ENCODE measurements around the gene HARBI1.
A peak's percentile ranks its signal among the peaks of the same experiment; 100 is the strongest.
"Not testable (repeated sequence)": the region's sequence is repeated elsewhere in the genome, so short reads cannot be mapped to it uniquely, and the experiment has no call there.

HARBI1 gene

GRCh38 chr11:46600194-46600960, 16.6 kb downstream of the HARBI1 start:
- DNase-seq (ENCODE audit: low read depth, low spot score) = no peak
- no peak overlapping the region for H3K4me3 ChIP-seq (ENCODE audit: low read length)

- DNase-seq (ENCODE audit: low read depth, low spot score) = no peak
- H3K4me3 ChIP-seq (ENCODE audit: low read length) = no peak overlapping the region
These were observed 17.5 kb downstream of the HARBI1 start for GRCh38 chr11:46599340-46600193.

GRCh38 chr11:46597609-46598219, 19.3 kb downstream of the HARBI1 start:
- no peak for DNase-seq (ENCODE audit: low read depth, low spot score)
- H3K4me3 ChIP-seq (ENCODE audit: low read length) = no peak overlapping the region

- H3K4me3 ChIP-seq (ENCODE audit: low read length) = no peak overlapping the region
- no peak for DNase-seq (ENCODE audit: low read depth, low spot score)
These were observed 19.9 kb downstream of the HARBI1 start for GRCh38 chr11:46597155-46597554.

GRCh38 chr11:46594785-46595184, 22.2 kb downstream of the HARBI1 start:
- DNase-seq (ENCODE audit: low read depth, low spot score) = no peak
- H3K4me3 ChIP-seq (ENCODE audit: low read length) = no peak overlapping the region

GRCh38 chr11:46594374-46594700, 22.7 kb downstream of the HARBI1 start:
- peak overlapping the region; percentile 77 for H3K4me3 ChIP-seq (ENCODE audit: low read length)
- DNase-seq (ENCODE audit: low read depth, low spot score) = no peak

GRCh38 chr11:46593550-46594373, 23.3 kb downstream of the HARBI1 start, which contains the start of gene AMBRA1:
AMBRA1 (minus strand) TSS chr11:46594023; CDS start chr11:46548380, 45,643 bp downstream.
- DNase-seq (ENCODE audit: low read depth, low spot score) = peak; percentile 94
- H3K4me3 ChIP-seq (ENCODE audit: low read length) = peak within 1 kb of the TSS; percentile 77

GRCh38 chr11:46590740-46591605, 26.1 kb downstream of the HARBI1 start:
- no peak for DNase-seq (ENCODE audit: low read depth, low spot score)
- H3K4me3 ChIP-seq (ENCODE audit: low read length) = no peak overlapping the region

- no peak for DNase-seq (ENCODE audit: low read depth, low spot score)
These were observed 28.1 kb downstream of the HARBI1 start for GRCh38 chr11:46588915-46589314.

GRCh38 chr11:46588131-46588530, 28.9 kb downstream of the HARBI1 start:
- H3K4me3 ChIP-seq (ENCODE audit: low read length) = no peak overlapping the region

More at GRCh38 chr11:46588915-46589314, 28.1 kb downstream of the HARBI1 start:
- H3K4me3 ChIP-seq (ENCODE audit: low read length) = no peak overlapping the region

GRCh38 chr11:46583513-46583912, 33.5 kb downstream of the HARBI1 start:
- DNase-seq (ENCODE audit: low read depth, low spot score); H3K4me3 ChIP-seq (ENCODE audit: low read length): not testable (repeated sequence)

More at GRCh38 chr11:46588131-46588530, 28.9 kb downstream of the HARBI1 start:
- DNase-seq (ENCODE audit: low read depth, low spot score) = no peak

- no peak for DNase-seq (ENCODE audit: low read depth, low spot score)
- H3K4me3 ChIP-seq (ENCODE audit: low read length) = no peak overlapping the region
These were observed 34.4 kb downstream of the HARBI1 start for GRCh38 chr11:46582588-46582987.

- no peak for DNase-seq (ENCODE audit: low read depth, low spot score)
- H3K4me3 ChIP-seq (ENCODE audit: low read length) = no peak overlapping the region
These were observed 40.0 kb downstream of the HARBI1 start for GRCh38 chr11:46577058-46577457.

- H3K4me3 ChIP-seq (ENCODE audit: low read length) = no peak overlapping the region
- DNase-seq (ENCODE audit: low read depth, low spot score) = no peak
These were observed 42.4 kb downstream of the HARBI1 start for GRCh38 chr11:46574656-46575055.

GRCh38 chr11:46570790-46571398, 46.1 kb downstream of the HARBI1 start:
- peak; percentile 29 for DNase-seq (ENCODE audit: low read depth, low spot score)
- H3K4me3 ChIP-seq (ENCODE audit: low read length) = no peak overlapping the region

GRCh38 chr11:46565232-46565840, 51.7 kb downstream of the HARBI1 start:
- DNase-seq (ENCODE audit: low read depth, low spot score) = no peak
- H3K4me3 ChIP-seq (ENCODE audit: low read length) = no peak overlapping the region

GRCh38 chr11:46564459-46564858, 52.6 kb downstream of the HARBI1 start:
- H3K4me3 ChIP-seq (ENCODE audit: low read length) = no peak overlapping the region
- DNase-seq (ENCODE audit: low read depth, low spot score) = no peak

Measured in Jurkat, Clone E6-1 (cell line).